ENCODE measurements around the gene PDE6C.

PDE6C gene

DNA sequence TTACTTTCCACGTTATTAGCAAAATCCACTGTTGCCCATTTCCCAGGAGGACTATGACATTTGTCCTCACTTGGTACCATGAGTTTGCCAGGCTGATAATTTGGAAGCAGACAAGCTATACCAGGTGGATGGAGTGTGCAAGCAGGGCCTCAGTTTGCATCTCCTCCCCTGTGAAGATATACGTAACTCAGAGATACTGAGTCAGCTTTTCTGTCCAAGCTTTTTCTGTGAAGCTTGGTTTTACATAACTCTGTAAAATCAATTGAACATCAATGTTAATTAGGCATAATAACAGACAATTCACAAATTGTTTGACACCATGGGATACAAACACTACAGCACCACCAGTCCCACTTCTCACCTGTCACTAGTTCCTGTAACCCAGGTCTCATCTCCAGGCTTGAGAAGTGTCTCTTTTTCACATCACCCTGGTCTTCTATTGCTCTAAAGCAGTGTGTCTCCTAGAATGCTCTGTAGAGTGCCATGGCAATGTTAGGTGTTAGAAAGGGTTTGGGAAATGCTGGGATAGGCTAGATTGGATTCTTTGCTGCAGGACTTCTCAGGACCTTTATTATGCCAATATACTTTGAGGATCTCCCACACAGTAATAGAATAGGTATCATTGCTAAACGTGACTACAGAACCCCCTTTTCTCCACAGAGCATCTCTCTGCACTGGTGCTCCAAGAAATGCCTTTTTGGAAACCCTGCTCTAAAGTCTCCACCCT is 32.2 kb upstream of the PDE6C start:
- Histone ChIP-seq H3K4me3 (no peak overlapping the region), H3K27ac (no peak overlapping the region)
- DNase-seq (ENCODE audit: low spot score): no peak
- TF ChIP-seq, protein P1, sequence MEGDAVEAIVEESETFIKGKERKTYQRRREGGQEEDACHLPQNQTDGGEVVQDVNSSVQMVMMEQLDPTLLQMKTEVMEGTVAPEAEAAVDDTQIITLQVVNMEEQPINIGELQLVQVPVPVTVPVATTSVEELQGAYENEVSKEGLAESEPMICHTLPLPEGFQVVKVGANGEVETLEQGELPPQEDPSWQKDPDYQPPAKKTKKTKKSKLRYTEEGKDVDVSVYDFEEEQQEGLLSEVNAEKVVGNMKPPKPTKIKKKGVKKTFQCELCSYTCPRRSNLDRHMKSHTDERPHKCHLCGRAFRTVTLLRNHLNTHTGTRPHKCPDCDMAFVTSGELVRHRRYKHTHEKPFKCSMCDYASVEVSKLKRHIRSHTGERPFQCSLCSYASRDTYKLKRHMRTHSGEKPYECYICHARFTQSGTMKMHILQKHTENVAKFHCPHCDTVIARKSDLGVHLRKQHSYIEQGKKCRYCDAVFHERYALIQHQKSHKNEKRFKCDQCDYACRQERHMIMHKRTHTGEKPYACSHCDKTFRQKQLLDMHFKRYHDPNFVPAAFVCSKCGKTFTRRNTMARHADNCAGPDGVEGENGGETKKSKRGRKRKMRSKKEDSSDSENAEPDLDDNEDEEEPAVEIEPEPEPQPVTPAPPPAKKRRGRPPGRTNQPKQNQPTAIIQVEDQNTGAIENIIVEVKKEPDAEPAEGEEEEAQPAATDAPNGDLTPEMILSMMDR (IDR thresholded peaks at IDR 0.05): no peak

DNA sequence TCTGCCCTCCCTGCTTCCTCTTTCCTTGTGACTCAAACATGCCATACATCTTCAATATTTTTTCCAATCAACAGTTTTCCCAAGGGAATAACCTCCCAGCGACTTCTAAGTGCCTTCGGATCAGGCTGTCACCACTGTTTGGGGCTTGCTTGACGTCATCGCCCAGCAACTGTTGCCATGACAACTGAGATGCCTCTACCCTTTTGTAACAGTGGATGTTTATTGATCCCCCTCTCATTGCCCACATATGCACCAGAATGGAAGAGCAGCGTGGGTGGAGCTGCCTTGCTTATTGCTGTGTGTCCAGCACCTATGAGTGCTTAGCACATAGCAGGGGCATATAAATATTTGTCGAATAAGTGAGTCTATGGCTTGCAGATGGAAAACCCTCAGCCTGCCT is 31.5 kb upstream of the PDE6C start:
- H3K4me3 ChIP-seq: no peak overlapping the region
- TF ChIP-seq, protein P1 (IDR thresholded peaks at IDR 0.05): no peak
- no peak overlapping the region for H3K27ac ChIP-seq
- DNase-seq (ENCODE audit: low spot score): no peak

DNA sequence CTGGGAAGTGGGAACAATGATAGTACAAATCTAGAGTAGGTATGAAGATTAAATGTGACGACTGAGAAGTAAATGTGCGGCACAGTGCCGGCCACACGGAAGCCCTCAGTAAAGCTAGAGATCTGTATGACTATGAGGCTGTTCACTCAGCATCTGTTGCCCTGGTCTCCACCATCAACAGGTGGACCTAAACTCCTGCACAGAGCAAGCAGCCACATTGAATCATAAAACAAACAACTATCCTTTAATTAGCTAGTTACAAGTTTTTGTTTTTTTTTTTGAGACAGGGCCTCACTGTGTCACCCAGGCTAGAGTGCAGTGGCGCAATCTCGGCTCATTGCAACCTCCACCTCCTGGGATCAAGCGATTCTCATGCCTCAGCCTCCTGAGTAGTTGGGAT is 27.9 kb upstream of the PDE6C start:
- TF ChIP-seq, protein P1 (IDR thresholded peaks at IDR 0.05): no peak
- Histone ChIP-seq H3K4me3 (no peak overlapping the region), H3K27ac (no peak overlapping the region)
- DNase-seq (ENCODE audit: low spot score): no peak

DNA sequence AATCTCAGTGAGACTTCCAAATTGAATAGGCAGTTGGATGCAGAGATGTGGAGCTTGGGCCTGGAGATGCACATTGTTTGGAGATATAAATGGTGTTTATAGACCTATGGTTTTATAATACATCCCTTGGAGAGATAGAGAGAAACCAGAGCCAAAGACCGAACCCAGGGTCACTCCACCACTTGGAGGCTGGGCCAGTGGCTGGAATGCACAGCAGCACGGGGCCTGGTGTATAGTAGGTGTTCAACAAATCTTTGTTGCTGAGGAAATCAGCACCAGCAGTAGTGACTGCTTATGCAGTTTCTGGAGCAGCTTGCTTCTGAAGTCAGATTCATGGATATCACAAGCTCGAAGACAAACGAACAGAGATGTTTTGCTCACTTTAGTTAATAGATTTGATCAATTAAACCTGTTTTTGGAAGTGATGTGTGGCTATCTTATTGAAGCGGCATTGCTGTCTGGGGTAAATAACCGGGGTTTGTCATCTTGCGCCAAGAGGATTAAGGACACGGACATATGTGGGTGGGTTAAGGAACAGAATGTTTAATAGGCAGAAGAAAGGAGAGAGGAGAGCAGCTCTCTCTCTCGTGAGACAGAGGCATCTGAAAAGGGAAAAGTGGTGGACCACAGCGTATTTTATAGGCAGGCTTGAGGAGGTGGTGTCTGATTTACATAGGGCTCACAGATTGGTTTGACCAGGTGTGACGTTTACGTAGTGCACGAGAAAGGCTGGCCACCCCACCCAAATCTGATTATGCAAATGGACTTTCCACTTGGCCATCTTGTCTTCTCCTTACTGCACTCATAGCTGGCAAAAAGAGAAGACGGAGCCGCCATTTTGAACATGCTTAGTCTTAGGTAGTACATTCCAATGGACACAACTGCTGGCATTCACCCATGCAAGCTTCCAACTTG is 22.4 kb upstream of the PDE6C start:
- DNase-seq (ENCODE audit: low spot score): peak; percentile 46
- H3K27ac ChIP-seq: no peak overlapping the region
- TF ChIP-seq, protein P1 (IDR thresholded peaks at IDR 0.05): no peak
- H3K4me3 ChIP-seq: no peak overlapping the region

DNA sequence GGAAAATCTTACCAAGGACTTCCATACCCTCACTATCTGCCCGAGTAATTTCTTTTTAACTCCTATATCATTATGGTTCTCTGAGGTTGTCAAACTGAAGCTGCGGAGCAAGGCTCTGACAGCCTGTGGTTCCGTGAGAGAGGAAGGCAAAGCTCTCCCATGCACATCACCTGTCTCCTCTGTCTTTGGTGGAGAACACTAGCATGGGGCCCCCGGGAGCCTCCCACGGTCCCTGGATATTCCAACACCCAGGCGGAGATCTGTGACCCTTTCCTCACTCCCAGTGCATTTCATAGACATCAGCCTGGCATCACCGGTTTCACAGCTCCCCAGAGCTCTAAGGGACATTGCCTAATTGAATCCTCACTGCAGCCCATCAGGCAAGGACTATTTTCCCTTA is 21.7 kb upstream of the PDE6C start:
- no peak overlapping the region for H3K4me3 ChIP-seq
- TF ChIP-seq, protein P1 (IDR thresholded peaks at IDR 0.05): no peak
- H3K27ac ChIP-seq: no peak overlapping the region
- DNase-seq (ENCODE audit: low spot score): peak; percentile 52

DNA sequence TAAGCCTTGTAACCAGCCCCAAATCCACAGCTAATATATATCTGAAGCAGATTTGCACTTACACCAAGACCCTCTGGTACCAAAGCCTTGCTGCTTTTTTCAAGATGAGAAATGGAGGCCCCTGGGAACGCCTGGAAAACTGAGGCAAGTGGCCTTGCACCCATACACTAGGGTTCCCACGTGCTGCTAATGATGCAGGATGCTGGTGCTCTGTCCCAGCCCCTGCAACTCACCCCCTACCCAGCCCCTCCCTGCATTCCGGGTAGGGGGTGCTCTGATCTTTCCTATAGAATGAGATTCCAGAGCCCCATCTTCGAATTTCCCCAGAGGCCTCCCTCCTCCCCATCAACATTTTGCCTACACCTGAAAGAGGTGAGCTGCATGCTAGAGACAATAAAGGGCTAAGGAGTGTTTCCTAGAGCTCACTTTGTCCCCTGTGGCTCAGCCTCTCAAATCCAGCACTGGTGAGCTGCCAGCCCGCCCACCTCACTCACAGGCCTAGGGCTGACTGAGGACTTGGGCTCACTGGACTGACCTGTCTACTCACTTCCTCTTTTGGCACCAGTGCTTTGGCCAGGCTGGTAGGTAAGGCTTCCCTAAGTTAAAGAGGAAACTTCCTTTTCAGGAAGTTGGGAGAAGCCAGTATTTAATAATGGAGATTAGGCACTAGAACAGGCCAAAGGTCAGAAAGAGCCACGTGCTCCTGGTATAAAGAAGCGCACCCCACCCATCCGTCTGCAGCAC is 21.1 kb upstream of the PDE6C start:
- H3K4me3 ChIP-seq: no peak overlapping the region
- no peak overlapping the region for H3K27ac ChIP-seq
- peak; percentile 59 for DNase-seq (ENCODE audit: low spot score)
- TF ChIP-seq, protein P1 (IDR thresholded peaks at IDR 0.05): no peak

Measured in coronary artery (tissue), 2 donors.